D721Med (cell line): ENCODE results near the gene ZNF892.

ENCODE experiments used
- DNase-seq: peaks from one replicate; pipeline ENCODE4 v3.0.0; 2011; ENCODE audit warnings: low spot score; ENCODE audit not compliant: insufficient read length
- FAIRE-seq: peaks from 2 replicates; lab custom pipeline; 2011; peaks lifted over from hg19 to GRCh38; lab: Jason Lieb, UNC
- TF ChIP-seq, protein P1 (sequence below): IDR thresholded peaks from 2 replicates; pipeline ENCODE4 v1.5.1; 2012; ENCODE audit warnings: mild to moderate bottlenecking, control low read depth; ENCODE audit not compliant: insufficient read depth; ENCODE audit errors: missing control alignments

Gene ZNF892

DNA sequence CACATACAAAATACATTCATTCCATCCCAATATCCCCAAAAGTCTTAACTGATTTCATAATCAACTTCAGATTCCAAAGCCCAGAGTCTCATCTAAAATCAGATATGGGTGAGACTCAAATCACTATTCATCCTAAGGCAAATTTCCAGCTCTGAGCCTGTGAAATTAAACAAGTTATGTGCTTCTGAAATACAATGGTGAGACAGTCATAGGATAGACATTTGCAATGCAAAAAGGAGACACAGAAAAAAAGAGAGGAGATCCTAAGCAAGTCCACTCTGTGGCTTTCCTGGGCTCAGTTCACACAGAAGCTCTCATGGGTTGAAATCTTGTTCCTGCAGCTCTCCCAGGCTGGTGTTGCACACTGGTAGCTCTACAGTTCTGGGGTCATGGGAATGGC lies 18.3 kb downstream of the ZNF892 start:
- FAIRE-seq (no peak), DNase-seq (no peak)
- TF ChIP-seq, protein P1, sequence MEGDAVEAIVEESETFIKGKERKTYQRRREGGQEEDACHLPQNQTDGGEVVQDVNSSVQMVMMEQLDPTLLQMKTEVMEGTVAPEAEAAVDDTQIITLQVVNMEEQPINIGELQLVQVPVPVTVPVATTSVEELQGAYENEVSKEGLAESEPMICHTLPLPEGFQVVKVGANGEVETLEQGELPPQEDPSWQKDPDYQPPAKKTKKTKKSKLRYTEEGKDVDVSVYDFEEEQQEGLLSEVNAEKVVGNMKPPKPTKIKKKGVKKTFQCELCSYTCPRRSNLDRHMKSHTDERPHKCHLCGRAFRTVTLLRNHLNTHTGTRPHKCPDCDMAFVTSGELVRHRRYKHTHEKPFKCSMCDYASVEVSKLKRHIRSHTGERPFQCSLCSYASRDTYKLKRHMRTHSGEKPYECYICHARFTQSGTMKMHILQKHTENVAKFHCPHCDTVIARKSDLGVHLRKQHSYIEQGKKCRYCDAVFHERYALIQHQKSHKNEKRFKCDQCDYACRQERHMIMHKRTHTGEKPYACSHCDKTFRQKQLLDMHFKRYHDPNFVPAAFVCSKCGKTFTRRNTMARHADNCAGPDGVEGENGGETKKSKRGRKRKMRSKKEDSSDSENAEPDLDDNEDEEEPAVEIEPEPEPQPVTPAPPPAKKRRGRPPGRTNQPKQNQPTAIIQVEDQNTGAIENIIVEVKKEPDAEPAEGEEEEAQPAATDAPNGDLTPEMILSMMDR = no peak

DNA sequence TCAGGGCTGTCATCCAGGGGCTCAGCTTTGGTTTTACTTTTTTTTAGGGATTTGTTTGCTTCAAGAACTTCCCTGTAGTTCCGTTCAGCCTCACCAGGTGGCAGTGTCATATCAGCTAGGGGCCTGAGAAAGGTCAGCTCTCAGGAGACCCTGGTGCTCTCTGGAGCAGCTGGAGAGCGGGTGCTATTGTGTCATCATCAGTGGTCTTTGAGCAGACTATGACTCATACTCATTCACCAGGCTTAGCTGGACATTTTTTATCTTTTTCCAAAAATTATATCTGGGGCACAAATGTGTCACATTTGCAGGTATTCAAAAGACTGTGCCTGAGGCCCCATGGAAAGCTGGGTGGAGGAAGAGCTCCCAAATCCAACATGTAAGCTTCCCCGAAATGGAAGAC lies 24.4 kb downstream of the ZNF892 start:
- TF ChIP-seq, protein P1 = peak; percentile 69
- FAIRE-seq (no peak), DNase-seq (peak; percentile 57)

GRCh38 chr2:95232232-95232631 lies 24.9 kb downstream of the ZNF892 start:
- FAIRE-seq (no peak), DNase-seq (no peak)
- TF ChIP-seq, protein P1 = no peak

- no peak for DNase-seq
- no peak for FAIRE-seq
- TF ChIP-seq, protein P1 = no peak
Measured at GRCh38 chr2:95234286-95234785, 27.0 kb downstream of the ZNF892 start.

DNA sequence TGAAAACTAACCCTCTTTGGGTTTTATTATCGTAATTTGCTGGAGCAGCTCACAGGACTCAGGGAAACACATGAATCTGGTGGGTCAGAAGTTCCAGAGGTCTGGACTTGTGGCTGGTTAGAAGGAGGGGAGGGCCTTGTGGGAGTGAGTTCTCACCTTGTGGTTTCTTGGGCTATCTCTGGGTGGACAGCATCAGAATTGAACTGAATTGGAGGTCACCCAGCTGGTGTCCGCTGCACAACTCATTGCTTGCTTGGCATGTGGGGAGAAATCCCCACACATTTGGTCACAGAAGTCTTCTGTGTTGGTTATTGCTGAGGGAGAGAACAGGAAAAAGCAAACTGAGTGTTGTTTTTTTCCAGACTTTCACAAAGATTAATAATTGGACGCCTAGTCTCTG lies 27.5 kb downstream of the ZNF892 start:
- FAIRE-seq (no peak), DNase-seq (no peak)
- TF ChIP-seq, protein P1 = no peak

GRCh38 chr2:95238131-95238530 lies 30.8 kb downstream of the ZNF892 start:
- TF ChIP-seq, protein P1 = no peak
- DNase-seq = no peak
- FAIRE-seq = no peak

DNA sequence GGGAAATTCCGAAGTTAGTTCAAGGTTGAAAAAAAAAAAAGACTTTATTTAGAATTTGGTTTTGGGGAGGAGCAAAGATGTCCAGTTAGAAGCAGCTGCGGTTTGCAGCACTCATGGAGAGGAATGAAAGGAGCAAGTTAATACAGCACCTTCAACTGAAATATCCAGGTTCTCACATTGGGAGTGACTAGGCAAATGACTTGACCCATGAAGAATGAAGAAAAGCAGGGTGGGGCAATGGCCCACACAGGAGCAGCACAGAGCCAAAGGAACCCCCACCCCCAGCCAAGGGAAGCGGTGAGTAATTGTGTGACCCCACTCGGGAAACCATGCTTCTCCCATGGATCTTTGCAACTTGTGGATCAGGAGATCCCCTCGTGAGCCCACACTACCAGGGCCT lies 32.8 kb downstream of the ZNF892 start:
- DNase-seq (no peak), FAIRE-seq (no peak)
- TF ChIP-seq, protein P1 = no peak
